Measurements from ENCODE around the gene CELSR3. TPM values are rescaled to one million over a fixed set of nuclear protein-coding genes. Genes with fewer than 3 reads are reported as not detected.
A peak's percentile ranks its signal among the peaks of the same experiment; 100 is the strongest.

CELSR3 gene
- total RNA-seq, 1 experiment from 2014 or later: 17.6 TPM

DNA sequence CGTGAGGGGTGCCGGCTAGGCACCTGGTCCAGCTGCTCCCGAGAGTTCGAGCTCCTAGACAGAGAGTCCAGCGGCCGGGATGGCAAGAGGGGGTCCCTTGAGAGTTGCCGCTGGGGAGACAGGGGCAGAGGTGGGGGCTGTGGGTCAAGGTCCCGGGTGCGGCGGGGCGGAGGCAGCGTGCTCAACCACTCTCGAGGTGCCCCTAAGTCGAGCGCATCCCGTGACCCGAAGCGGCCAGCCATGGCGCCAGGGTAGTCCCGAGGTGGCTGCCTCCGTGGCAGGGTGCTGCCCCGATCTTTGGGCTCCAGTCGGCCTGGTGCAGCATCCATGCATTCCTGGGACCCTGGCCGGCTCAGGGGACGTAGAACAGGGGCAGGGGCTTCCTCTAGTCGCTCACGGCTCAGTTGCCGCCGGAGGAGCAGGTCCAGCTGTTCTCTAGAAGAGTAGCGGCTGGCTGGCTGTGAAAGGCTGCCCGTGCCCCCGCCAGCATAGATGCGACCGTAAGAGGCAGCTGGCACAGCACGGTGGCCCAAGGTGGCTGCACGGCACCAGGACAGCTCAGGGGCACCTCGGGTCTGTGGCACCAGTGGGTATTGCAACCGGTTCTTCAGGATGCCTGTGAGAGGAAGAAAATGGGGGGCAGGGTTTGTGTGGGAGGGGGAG, 22.6 kb downstream of the CELSR3 start:
- Mint-ChIP-seq H3K27me3 (ENCODE audit: insufficient read depth, unreplicated experiment) (no peaks in the 10 kb centered on the region), H3K4me3 (ENCODE audit: unreplicated experiment) (no peak overlapping the region), H3K27ac (ENCODE audit: low read depth, unreplicated experiment) (no peak overlapping the region), H3K36me3 (ENCODE audit: insufficient read depth, unreplicated experiment) (peaks cover 13% of the 10 kb centered on the region), H3K9me3 (ENCODE audit: unreplicated experiment) (no peaks in the 10 kb centered on the region), H3K4me1 (ENCODE audit: insufficient read depth, unreplicated experiment) (no peaks in the 10 kb centered on the region)
- TF ChIP-seq, protein P1, sequence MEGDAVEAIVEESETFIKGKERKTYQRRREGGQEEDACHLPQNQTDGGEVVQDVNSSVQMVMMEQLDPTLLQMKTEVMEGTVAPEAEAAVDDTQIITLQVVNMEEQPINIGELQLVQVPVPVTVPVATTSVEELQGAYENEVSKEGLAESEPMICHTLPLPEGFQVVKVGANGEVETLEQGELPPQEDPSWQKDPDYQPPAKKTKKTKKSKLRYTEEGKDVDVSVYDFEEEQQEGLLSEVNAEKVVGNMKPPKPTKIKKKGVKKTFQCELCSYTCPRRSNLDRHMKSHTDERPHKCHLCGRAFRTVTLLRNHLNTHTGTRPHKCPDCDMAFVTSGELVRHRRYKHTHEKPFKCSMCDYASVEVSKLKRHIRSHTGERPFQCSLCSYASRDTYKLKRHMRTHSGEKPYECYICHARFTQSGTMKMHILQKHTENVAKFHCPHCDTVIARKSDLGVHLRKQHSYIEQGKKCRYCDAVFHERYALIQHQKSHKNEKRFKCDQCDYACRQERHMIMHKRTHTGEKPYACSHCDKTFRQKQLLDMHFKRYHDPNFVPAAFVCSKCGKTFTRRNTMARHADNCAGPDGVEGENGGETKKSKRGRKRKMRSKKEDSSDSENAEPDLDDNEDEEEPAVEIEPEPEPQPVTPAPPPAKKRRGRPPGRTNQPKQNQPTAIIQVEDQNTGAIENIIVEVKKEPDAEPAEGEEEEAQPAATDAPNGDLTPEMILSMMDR (IDR thresholded peaks at IDR 0.05; ENCODE audit: unreplicated experiment): no peak
- no peak for DNase-seq (ENCODE audit: unreplicated experiment)
- ChIA-PET POLR2A (interaction anchor here (0.6 to 1.8 kb wide), 3 partner anchors 23 to 767 kb away, joined by 3 to 5 read pairs (median 4); no protein-coding TSS in a partner anchor), CTCF (no interaction called here)
- intact Hi-C loops (cut with micrococcal nuclease): no loop called here
- BruUV-seq (replicated peaks): no TSS peak

DNA sequence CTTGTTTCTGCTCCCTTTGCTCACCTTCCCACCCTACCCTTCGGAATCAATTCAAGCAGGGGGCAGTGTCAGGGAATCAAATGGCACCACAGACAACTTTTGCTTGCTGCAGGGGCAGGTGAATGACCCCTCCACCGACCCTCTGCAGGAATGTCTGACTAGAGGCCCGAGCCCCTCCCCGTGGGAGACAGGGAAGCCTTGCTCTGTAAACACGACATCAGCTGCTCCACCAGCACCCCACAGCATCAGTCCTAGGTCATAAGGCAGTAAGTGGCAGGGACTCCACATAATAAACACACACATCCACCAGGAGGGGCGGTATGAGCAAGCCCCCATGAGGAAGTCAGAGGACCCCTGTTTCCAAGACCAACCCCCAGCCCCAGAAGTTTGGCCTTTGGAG, 25.4 kb downstream of the CELSR3 start:
- Mint-ChIP-seq H3K27me3 (ENCODE audit: insufficient read depth, unreplicated experiment) (no peaks in the 10 kb centered on the region), H3K36me3 (ENCODE audit: insufficient read depth, unreplicated experiment) (peaks cover 22% of the 10 kb centered on the region), H3K9me3 (ENCODE audit: unreplicated experiment) (no peaks in the 10 kb centered on the region), H3K4me1 (ENCODE audit: insufficient read depth, unreplicated experiment) (peaks cover 10% of the 10 kb centered on the region), H3K27ac (ENCODE audit: low read depth, unreplicated experiment) (peak overlapping the region; percentile 48), H3K4me3 (ENCODE audit: unreplicated experiment) (peak overlapping the region; percentile 28)
- ChIA-PET POLR2A (no interaction called here), CTCF (no interaction called here)
- BruUV-seq (replicated peaks): no TSS peak
- DNase-seq (ENCODE audit: unreplicated experiment): no peak
- intact Hi-C loops (cut with micrococcal nuclease): no loop called here
- TF ChIP-seq, protein P1 (IDR thresholded peaks at IDR 0.05; ENCODE audit: unreplicated experiment): no peak

DNA sequence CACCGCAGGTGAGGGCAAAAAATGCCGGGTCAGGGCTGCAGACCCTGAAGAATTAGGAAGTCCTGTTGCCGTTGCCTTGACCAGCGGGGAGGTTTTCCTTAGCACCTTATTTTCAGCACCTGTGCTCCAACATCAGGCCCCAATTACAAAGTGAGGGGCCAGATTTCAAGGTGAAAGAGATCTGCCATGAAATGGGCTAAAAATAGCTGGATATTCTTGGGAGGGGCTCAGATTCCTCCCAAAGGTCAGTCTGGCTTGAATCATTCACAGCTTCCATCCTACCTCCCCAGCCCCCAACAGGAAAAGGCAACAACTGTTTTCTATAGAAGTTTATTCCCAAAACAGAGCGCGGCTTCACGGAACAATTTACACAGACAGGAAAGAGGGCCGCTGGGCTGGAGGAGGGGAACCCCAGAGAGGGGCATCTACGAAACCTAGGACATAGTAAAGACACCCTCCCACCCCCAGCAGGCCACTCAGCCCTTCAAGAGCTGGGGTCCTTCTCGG, 26.5 kb downstream of the CELSR3 start:
- Mint-ChIP-seq H3K27ac (ENCODE audit: low read depth, unreplicated experiment) (peak overlapping the region; percentile 71), H3K4me3 (ENCODE audit: unreplicated experiment) (peak overlapping the region; percentile 84), H3K4me1 (ENCODE audit: insufficient read depth, unreplicated experiment) (peaks cover 10% of the 10 kb centered on the region), H3K36me3 (ENCODE audit: insufficient read depth, unreplicated experiment) (peaks cover 24% of the 10 kb centered on the region), H3K9me3 (ENCODE audit: unreplicated experiment) (no peaks in the 10 kb centered on the region), H3K27me3 (ENCODE audit: insufficient read depth, unreplicated experiment) (no peaks in the 10 kb centered on the region)
- intact Hi-C loops (cut with micrococcal nuclease): no loop called here
- POLR2A ChIA-PET: interaction anchor here (0.7 to 4.1 kb wide), 22 partner anchors 9 to 447 kb away, joined by 3 to 93 read pairs (median 7); partner anchors contain the start of genes ATRIP, CCDC51, CELSR3 and COL7A1
- TF ChIP-seq, protein P1 (IDR thresholded peaks at IDR 0.05; ENCODE audit: unreplicated experiment): no peak
- no TSS peak for BruUV-seq (replicated peaks)
- DNase-seq (ENCODE audit: unreplicated experiment): no peak
- CTCF ChIA-PET: interaction anchor here (0.6 to 3.4 kb wide), 12 partner anchors 11 to 143 kb away, joined by 3 to 16 read pairs (median 5); partner anchors contain the start of gene CELSR3

DNA sequence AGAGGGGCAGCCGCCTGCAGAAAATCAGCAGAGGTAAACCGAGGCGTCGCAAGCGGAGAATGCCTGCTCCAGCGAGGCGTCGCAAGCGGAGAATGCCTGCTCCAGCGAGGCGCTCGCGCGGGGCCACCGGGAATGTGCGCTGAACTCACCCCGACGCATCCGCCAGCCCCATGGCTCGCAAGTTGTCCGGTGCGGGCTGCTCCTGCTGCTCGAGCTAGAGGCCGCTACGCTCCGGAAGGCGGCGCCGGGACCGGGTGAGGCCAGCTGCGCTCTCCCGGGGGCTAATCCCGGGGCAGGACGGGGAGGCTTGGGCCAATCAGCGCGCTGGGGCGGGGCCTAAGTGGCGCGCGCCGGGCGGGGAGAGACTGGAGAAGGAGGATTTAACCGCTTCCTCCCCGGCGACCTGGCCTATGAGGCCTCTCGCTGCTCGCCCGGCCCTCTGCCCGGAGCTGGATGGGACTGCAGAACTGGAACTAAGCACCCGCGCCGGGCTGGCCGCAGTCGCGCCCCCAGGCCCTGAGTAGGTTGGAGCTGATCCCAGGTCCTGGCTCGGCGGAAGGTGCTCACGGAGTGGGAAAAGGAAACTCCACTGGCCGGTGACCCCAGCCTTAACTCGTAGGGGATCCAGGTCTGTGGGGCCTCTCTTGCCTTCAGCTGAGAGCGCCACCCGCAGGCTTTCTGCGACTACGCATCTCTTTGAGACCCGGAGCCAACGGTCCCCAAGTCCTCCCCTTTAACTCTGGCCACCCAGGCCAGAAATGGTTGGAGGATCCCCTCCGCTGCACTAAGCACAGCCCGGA, 27.3 kb downstream of the CELSR3 start, which contains the start of gene SLC26A6:
Gene SLC26A6 (minus strand): TSS at position 240 of the 800 bp plus-strand sequence. CDS start 68 bp downstream, at position 172.
- Mint-ChIP-seq H3K27ac (ENCODE audit: low read depth, unreplicated experiment) (peak within 1 kb of the TSS; percentile 85), H3K27me3 (ENCODE audit: insufficient read depth, unreplicated experiment) (no peaks in the 10 kb centered on the region), H3K4me1 (ENCODE audit: insufficient read depth, unreplicated experiment) (peaks cover 10% of the 10 kb centered on the region), H3K9me3 (ENCODE audit: unreplicated experiment) (no peaks in the 10 kb centered on the region), H3K36me3 (ENCODE audit: insufficient read depth, unreplicated experiment) (peaks cover 31% of the 10 kb centered on the region), H3K4me3 (ENCODE audit: unreplicated experiment) (peak within 1 kb of the TSS; percentile 84)
- intact Hi-C loops (cut with micrococcal nuclease): loop anchor here (1.0 to 2.0 kb wide), 6 partner anchors 21 to 170 kb away; partner anchors contain the start of gene NCKIPSD
- ChIA-PET POLR2A (interaction anchor here (0.6 to 4.1 kb wide), 32 partner anchors 9 to 459 kb away, joined by 3 to 93 read pairs (median 6); partner anchors contain the start of genes ATRIP, CCDC51, CELSR3 and COL7A1), CTCF (interaction anchor here (0.6 to 3.4 kb wide), 17 partner anchors 11 to 130 kb away, joined by 3 to 22 read pairs (median 5); partner anchors contain the start of genes CELSR3 and UQCRC1)
- DNase-seq (ENCODE audit: unreplicated experiment): peak; percentile 98
- TF ChIP-seq, protein P1 (IDR thresholded peaks at IDR 0.05; ENCODE audit: unreplicated experiment): peak; percentile 48
- BruUV-seq (replicated peaks): TSS peak; percentile 51

All from MCF 10A (cell line).